CD4-positive, alpha-beta memory T cell (primary cell): ENCODE measurements around the gene C1orf210. TPM values are rescaled to one million over a fixed set of nuclear protein-coding genes. Genes with fewer than 3 reads are reported as not detected.

Experiments
- CTCF ChIA-PET: fragments of 350-600 bp; sonication (Branson Sonifier 250); formaldehyde crosslinking; loops from one replicate; lab custom pipeline; 2021; ENCODE audit warnings: inconsistent platforms; ENCODE audit not compliant: partially characterized antibody; lab: Charles Lee
- POLR2A ChIA-PET: fragments of 350-600 bp; sonication (Branson Sonifier 250); formaldehyde crosslinking; loops from one replicate; lab custom pipeline; 2021; ENCODE audit not compliant: partially characterized antibody; lab: Charles Lee
- DNase-seq, 5 donors: peaks; one replicate each; pipeline versions ENCODE4 v3.0.0 to v3.0.0-alpha.2; 2020 to 2022; ENCODE audit warnings: mixed read lengths in 1 of 5
- H3K27ac ChIP-seq: one replicate; pipeline ENCODE4 v1.7.0; 2013; ENCODE audit warnings: low read depth, low read length
- H3K27me3 ChIP-seq: 2 replicates; pipeline ENCODE4 v1.7.0; 2013; ENCODE audit warnings: mild to moderate bottlenecking, low read length, moderate library complexity; ENCODE audit not compliant: insufficient read depth
- H3K36me3 ChIP-seq: 2 replicates; pipeline ENCODE4 v1.7.0; 2013; ENCODE audit warnings: mild to moderate bottlenecking, low read length, moderate library complexity; ENCODE audit not compliant: insufficient read depth
- H3K4me1 ChIP-seq: 2 replicates; pipeline ENCODE4 v1.7.0; 2013; ENCODE audit warnings: mild to moderate bottlenecking, low read length, moderate library complexity; ENCODE audit not compliant: insufficient read depth
- H3K4me3 ChIP-seq, 2 donors: one replicate each; pipeline ENCODE4 v1.7.0; 2013; ENCODE audit warnings: low read length in 2 of 2, mild to moderate bottlenecking in 1 of 2
- H3K9me3 ChIP-seq, 2 donors: one replicate each; pipeline ENCODE4 v1.7.0; 2013; ENCODE audit warnings: low read length in 2 of 2, control low read depth in 1 of 2; ENCODE audit not compliant: control insufficient read depth in 1 of 2
- H3K27ac Mint-ChIP-seq, 7 donors: one replicate each; pipeline ENCODE4 v1.8.0; 2020 to 2021; ENCODE audit warnings: mixed read lengths in 7 of 7, mild to moderate bottlenecking in 6 of 7, inconsistent platforms in 3 of 7, moderate library complexity in 3 of 7
- H3K27me3 Mint-ChIP-seq, 2 donors: one replicate each; pipeline ENCODE4 v1.8.0; 2020 to 2021; ENCODE audit warnings: mixed read lengths in 2 of 2
- H3K36me3 Mint-ChIP-seq, 2 donors: one replicate each; pipeline ENCODE4 v1.8.0; 2020 to 2021; ENCODE audit warnings: mixed read lengths in 2 of 2, inconsistent platforms in 1 of 2, mild to moderate bottlenecking in 1 of 2
- H3K4me1 Mint-ChIP-seq, 4 donors: one replicate each; pipeline ENCODE4 v1.8.0; 2020 to 2021; ENCODE audit warnings: mixed read lengths in 4 of 4, mild to moderate bottlenecking in 1 of 4
- H3K4me3 Mint-ChIP-seq, 8 donors: one replicate each; pipeline ENCODE4 v1.8.0; 2020 to 2021; ENCODE audit warnings: mixed read lengths in 8 of 8, mild to moderate bottlenecking in 7 of 8, moderate library complexity in 6 of 8, inconsistent platforms in 3 of 8
- H3K9me3 Mint-ChIP-seq, 8 donors: one replicate each; pipeline ENCODE4 v1.8.0; 2020 to 2021; ENCODE audit warnings: mixed read lengths in 8 of 8, mild to moderate bottlenecking in 5 of 8, inconsistent platforms in 3 of 8, moderate library complexity in 1 of 8
- intact Hi-C: fragments of 100-400 bp; cut with micrococcal nuclease; formaldehyde crosslinking; loops from one replicate; pipeline ENCODE4 v1.15.1; 2023
- polyA plus RNA-seq, 2 donors: library from polyadenylated mRNA; unstranded; fragments of 300-500 nt; fragmentation: Illumina TruSeq; gene quantifications; one replicate each; pipeline ENCODE4 v1.2.3, GENCODE V29; 2021
- total RNA-seq, 2 experiments: library from RNA; stranded (reverse); gene quantifications; one replicate each; pipeline ENCODE4 v1.2.3, GENCODE V29; 2021

The C1orf210 gene
- total and polyA plus RNA-seq, 4 experiments from 2014 or later, result not detected

GRCh38 chr1:43292216-43292615, 6.8 kb upstream of the C1orf210 start:
- H3K27me3 ChIP-seq, result no peaks in the 10 kb centered on the region
- H3K4me3 ChIP-seq, result no peak overlapping the region
- no peaks in the 10 kb centered on the region for H3K9me3 ChIP-seq
- H3K4me1 Mint-ChIP-seq, result peaks cover 10 to 17% (median 14%) of the 10 kb centered on the region in 4 donors
- no peak overlapping the region for H3K27ac ChIP-seq
- no peak overlapping the region for H3K27ac Mint-ChIP-seq
- intact Hi-C loops, result no loop called here
- H3K36me3 Mint-ChIP-seq, result no peaks in the 10 kb centered on the region
- POLR2A ChIA-PET, result no interaction called here
- DNase-seq, result no peak
- H3K9me3 Mint-ChIP-seq, result no peaks in the 10 kb centered on the region
- H3K4me1 ChIP-seq, result peaks cover 15% of the 10 kb centered on the region
- no peaks in the 10 kb centered on the region for H3K36me3 ChIP-seq
- peaks cover 1 to 2% of the 10 kb centered on the region in 2 donors for H3K27me3 Mint-ChIP-seq
- H3K4me3 Mint-ChIP-seq, result no peak overlapping the region
- CTCF ChIA-PET, result interaction anchor here (0.7 kb wide), 1 partner anchor 25 kb away, joined by 3 read pairs; no protein-coding TSS in a partner anchor

GRCh38 chr1:43288785-43289706, 3.7 kb upstream of the C1orf210 start:
- Mint-ChIP-seq H3K27ac (no peak overlapping the region), H3K4me3 (no peak overlapping the region), H3K4me1 (no peaks in the 10 kb centered on the region), H3K27me3 (peaks cover 6 to 12% of the 10 kb centered on the region in 2 donors), H3K9me3 (no peaks in the 10 kb centered on the region), H3K36me3 (no peaks in the 10 kb centered on the region)
- intact Hi-C loops, result no loop called here
- H3K4me3 ChIP-seq, result no peak overlapping the region
- CTCF ChIA-PET, result no interaction called here
- H3K27me3 ChIP-seq, result no peaks in the 10 kb centered on the region
- H3K36me3 ChIP-seq, result no peaks in the 10 kb centered on the region
- POLR2A ChIA-PET, result no interaction called here
- H3K4me1 ChIP-seq, result no peaks in the 10 kb centered on the region
- H3K27ac ChIP-seq, result no peak overlapping the region
- no peaks in the 10 kb centered on the region for H3K9me3 ChIP-seq
- no peak for DNase-seq

GRCh38 chr1:43288058-43288784, 2.8 kb upstream of the C1orf210 start:
- no peak overlapping the region for H3K4me3 Mint-ChIP-seq
- H3K36me3 Mint-ChIP-seq, result no peaks in the 10 kb centered on the region
- no peak overlapping the region for H3K4me3 ChIP-seq
- H3K36me3 ChIP-seq, result no peaks in the 10 kb centered on the region
- no peaks in the 10 kb centered on the region for H3K9me3 ChIP-seq
- H3K27me3 Mint-ChIP-seq, result peaks cover 6 to 14% of the 10 kb centered on the region in 2 donors
- ChIA-PET CTCF (no interaction called here), POLR2A (no interaction called here)
- no peaks in the 10 kb centered on the region for H3K4me1 Mint-ChIP-seq
- no peaks in the 10 kb centered on the region for H3K4me1 ChIP-seq
- no peaks in the 10 kb centered on the region for H3K9me3 Mint-ChIP-seq
- H3K27ac ChIP-seq, result no peak overlapping the region
- intact Hi-C loops, result no loop called here
- H3K27ac Mint-ChIP-seq, result no peak overlapping the region
- no peaks in the 10 kb centered on the region for H3K27me3 ChIP-seq
- DNase-seq, result no peak

- Mint-ChIP-seq H3K27me3 (peaks cover 8 to 15% of the 10 kb centered on the region in 2 donors), H3K4me3 (no peak overlapping the region), H3K9me3 (no peaks in the 10 kb centered on the region), H3K36me3 (no peaks in the 10 kb centered on the region), H3K27ac (no peak overlapping the region), H3K4me1 (no peaks in the 10 kb centered on the region)
- ChIA-PET CTCF (no interaction called here), POLR2A (no interaction called here)
- no peak for DNase-seq
- no peaks in the 10 kb centered on the region for H3K36me3 ChIP-seq
- H3K27me3 ChIP-seq, result no peaks in the 10 kb centered on the region
- no peaks in the 10 kb centered on the region for H3K4me1 ChIP-seq
- H3K9me3 ChIP-seq, result no peaks in the 10 kb centered on the region
- no peak overlapping the region for H3K27ac ChIP-seq
- intact Hi-C loops, result no loop called here
- no peak overlapping the region for H3K4me3 ChIP-seq
Observed at GRCh38 chr1:43286533-43286932, 1.2 kb upstream of the C1orf210 start.

- Histone ChIP-seq H3K27ac (no peak overlapping the region), H3K36me3 (no peaks in the 10 kb centered on the region), H3K9me3 (no peaks in the 10 kb centered on the region), H3K4me3 (no peak overlapping the region), H3K4me1 (no peaks in the 10 kb centered on the region), H3K27me3 (no peaks in the 10 kb centered on the region)
- intact Hi-C loops, result no loop called here
- Mint-ChIP-seq H3K4me3 (no peak overlapping the region), H3K27me3 (peaks cover 8 to 15% of the 10 kb centered on the region in 2 donors), H3K36me3 (no peaks in the 10 kb centered on the region), H3K9me3 (no peaks in the 10 kb centered on the region), H3K4me1 (no peaks in the 10 kb centered on the region), H3K27ac (no peak overlapping the region)
- ChIA-PET CTCF (no interaction called here), POLR2A (no interaction called here)
- no peak for DNase-seq
Observed at GRCh38 chr1:43286115-43286514, 734 bp upstream of the C1orf210 start.

- Histone ChIP-seq H3K9me3 (no peaks in the 10 kb centered on the region), H3K27ac (no peak overlapping the region), H3K4me3 (no peak overlapping the region), H3K27me3 (no peaks in the 10 kb centered on the region), H3K36me3 (no peaks in the 10 kb centered on the region), H3K4me1 (no peaks in the 10 kb centered on the region)
- Mint-ChIP-seq H3K36me3 (no peaks in the 10 kb centered on the region), H3K9me3 (no peaks in the 10 kb centered on the region), H3K4me1 (no peaks in the 10 kb centered on the region), H3K27me3 (peaks cover 12 to 23% of the 10 kb centered on the region in 2 donors), H3K4me3 (no peak overlapping the region), H3K27ac (peak overlapping the region in 2 of 7 donors; percentile 29 to 32)
- ChIA-PET CTCF (no interaction called here), POLR2A (no interaction called here)
- intact Hi-C loops, result no loop called here
- DNase-seq, result no peak
Observed at GRCh38 chr1:43284546-43285110, 753 bp downstream of the C1orf210 start.

GRCh38 chr1:43284065-43284464, 1.3 kb downstream of the C1orf210 start:
- Histone ChIP-seq H3K4me3 (no peak overlapping the region), H3K9me3 (no peaks in the 10 kb centered on the region), H3K4me1 (no peaks in the 10 kb centered on the region), H3K27ac (no peak overlapping the region), H3K27me3 (no peaks in the 10 kb centered on the region), H3K36me3 (no peaks in the 10 kb centered on the region)
- ChIA-PET CTCF (no interaction called here), POLR2A (no interaction called here)
- peaks cover 12 to 23% of the 10 kb centered on the region in 2 donors for H3K27me3 Mint-ChIP-seq
- no peak overlapping the region for H3K27ac Mint-ChIP-seq
- no peaks in the 10 kb centered on the region for H3K4me1 Mint-ChIP-seq
- H3K36me3 Mint-ChIP-seq, result no peaks in the 10 kb centered on the region
- H3K9me3 Mint-ChIP-seq, result no peaks in the 10 kb centered on the region
- intact Hi-C loops, result no loop called here
- DNase-seq, result no peak
- H3K4me3 Mint-ChIP-seq, result no peak overlapping the region
